Midbrain (tissue), 1 donor: ENCODE measurements around the gene BARHL2.

Experiments used
- DNase-seq: peaks from one replicate; lab custom pipeline; 2025; lab: John Stamatoyannopoulos, UW

BARHL2 gene

GRCh38 chr1:90724926-90725656, 8.0 kb upstream of the BARHL2 start:
- DNase-seq = no peak

GRCh38 chr1:90724361-90724760, 7.3 kb upstream of the BARHL2 start:
- DNase-seq = no peak

- DNase-seq = no peak
Measured at GRCh38 chr1:90723590-90724108, 6.5 kb upstream of the BARHL2 start.

GRCh38 chr1:90722874-90723589, 5.9 kb upstream of the BARHL2 start:
- no peak for DNase-seq

GRCh38 chr1:90721210-90722194, 4.4 kb upstream of the BARHL2 start:
- peak; percentile 49 for DNase-seq

GRCh38 chr1:90720145-90720636, 3.1 kb upstream of the BARHL2 start:
- DNase-seq = no peak

- no peak for DNase-seq
Measured at GRCh38 chr1:90719330-90720144, 2.4 kb upstream of the BARHL2 start.

- no peak for DNase-seq
Measured at GRCh38 chr1:90718411-90719329, 1.6 kb upstream of the BARHL2 start.

- DNase-seq = peak; percentile 52
Measured at GRCh38 chr1:90717665-90718410, 736 bp upstream of the BARHL2 start.

- no peak for DNase-seq
Measured at GRCh38 chr1:90717356-90717664, 208 bp upstream of the BARHL2 start.

- DNase-seq = no peak
Measured at GRCh38 chr1:90716243-90716551, 905 bp downstream of the BARHL2 start.

- no peak for DNase-seq
Measured at GRCh38 chr1:90715309-90715708, 1.8 kb downstream of the BARHL2 start.

- DNase-seq = no peak
Measured at GRCh38 chr1:90714521-90714951, 2.6 kb downstream of the BARHL2 start.

- DNase-seq = peak; percentile 34
Measured at GRCh38 chr1:90713741-90714509, 3.2 kb downstream of the BARHL2 start.

GRCh38 chr1:90712915-90713730, 4.0 kb downstream of the BARHL2 start:
- DNase-seq = no peak

GRCh38 chr1:90712153-90712856, 4.8 kb downstream of the BARHL2 start:
- no peak for DNase-seq

GRCh38 chr1:90711696-90712095, 5.4 kb downstream of the BARHL2 start:
- DNase-seq = no peak
